ENCODE results near the gene UNC5A. TPM values are rescaled to one million over a fixed set of nuclear protein-coding genes. Genes with fewer than 3 reads are reported as not detected.

The UNC5A gene
- total and polyA plus RNA-seq, 9 of the 15 experiments (the other 6 are each of a cell fraction or from before 2014, with no cell fraction given), result not detected

DNA sequence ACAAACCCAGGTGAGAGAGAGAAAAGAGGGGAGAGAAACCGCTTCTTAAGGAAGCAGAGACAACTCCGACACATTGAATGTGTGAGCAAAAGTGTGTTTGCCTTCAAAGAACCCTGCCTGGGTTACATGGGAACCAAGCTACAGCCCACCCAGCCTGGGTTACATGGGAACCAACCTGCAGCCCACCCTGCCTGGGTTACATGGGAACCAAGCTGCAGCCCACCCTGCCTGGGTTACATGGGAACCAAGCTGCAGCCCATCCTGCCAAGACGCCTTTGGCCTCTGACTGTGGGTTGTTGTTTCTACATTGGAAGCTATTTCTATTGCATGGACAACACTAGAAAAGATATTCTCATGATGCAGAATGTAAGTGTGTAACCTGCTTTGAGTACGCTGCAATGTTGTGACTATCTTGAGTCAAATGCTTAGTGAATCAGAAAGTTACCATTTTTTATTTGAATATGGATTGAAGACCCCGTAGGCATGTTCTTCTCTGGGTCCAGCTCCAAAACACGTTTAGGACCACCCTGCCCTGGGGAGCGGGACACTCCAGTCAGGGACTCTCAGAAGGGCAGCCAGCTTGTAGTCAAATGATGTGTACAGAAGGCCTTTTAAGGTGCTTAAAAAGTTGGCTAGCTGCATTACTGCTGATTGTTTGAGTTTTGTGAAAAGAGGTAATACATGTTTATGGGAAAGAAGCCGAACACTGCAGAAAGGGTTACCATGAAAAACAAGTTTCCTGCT lies 39.1 kb upstream of the UNC5A start:
- no peak overlapping the region for H3K9ac ChIP-seq (ENCODE audit: insufficient read depth in 1 of 2, low read depth in 2 of 2, low read length in 2 of 2)
- in situ Hi-C loops (cut with MboI), result no loop called here
- no peak for DNase-seq (ENCODE audit: extremely low read depth in 1 of 4, low spot score in 3 of 4)
- H4K20me1 ChIP-seq (replicated peaks; ENCODE audit: control insufficient read depth, insufficient read depth, low read length), result no peaks in the 10 kb centered on the region
- no peak for ATAC-seq
- WGBS (ENCODE audit: insufficient coverage, low coverage, missing lambda C conversion rate), result 7% methylated on average over 7 of the region's 8 CpGs
- H3K27me3 ChIP-seq (ENCODE audit: control insufficient read depth in 2 of 2, insufficient read depth in 2 of 2, low read length in 2 of 2), result peaks cover 26 to 55% of the 10 kb centered on the region in 2 experiments; a peak in 4 of 5 replicates
- no peak overlapping the region for H3K4me3 ChIP-seq
- H3K27ac ChIP-seq (ENCODE audit: extremely low read depth, low read depth, low read length), result no peak overlapping the region
- CTCF ChIA-PET (ENCODE audit: low intra/inter-chr PET ratio), result no interaction called here
- H3K4me2 ChIP-seq (ENCODE audit: insufficient read depth, low read length), result no peak overlapping the region
- H3K36me3 ChIP-seq (ENCODE audit: control insufficient read depth, insufficient read depth, low read length), result no peaks in the 10 kb centered on the region
- BruUV-seq (replicated peaks), result no TSS peak
- H3K4me1 ChIP-seq (replicated peaks in 1 of 2; ENCODE audit: control insufficient read depth in 2 of 2, insufficient read depth in 2 of 2, low read length in 2 of 2), result 0 out of 5 replicates have a peak, but pooled peaks cover 0 to 2% of the 10 kb centered on the region in 2 experiments
- no peak for FAIRE-seq
- H3K9me1 ChIP-seq (ENCODE audit: control insufficient read depth, insufficient read depth, low read length), result no peaks in the 10 kb centered on the region
- H3K79me2 ChIP-seq (ENCODE audit: control insufficient read depth, insufficient read depth, low read length), result no peaks in the 10 kb centered on the region
- POLR2A ChIA-PET, result interaction anchor here (0.7 to 1.2 kb wide), 3 partner anchors 12 to 20 kb away, joined by 3 to 4 read pairs (median 3); no protein-coding TSS in a partner anchor
- no peaks in the 10 kb centered on the region for H3K9me3 ChIP-seq (replicated peaks; ENCODE audit: control insufficient read depth, insufficient read depth, low read depth, low read length)
- H2AFZ ChIP-seq (ENCODE audit: low read depth, low read length), result no peak overlapping the region
- intact Hi-C loops (cut with micrococcal nuclease), result no loop called here
- TF ChIP-seq SMARCA5 (IDR thresholded peaks at IDR 0.05), result no peak
- no peak for TF ChIP-seq ZNF239 (CRISPR knock-in tag; IDR thresholded peaks at IDR 0.05)
- TF ChIP-seq ZNF274 (IDR thresholded peaks at IDR 0.05; ENCODE audit: borderline replicate concordance, low read depth, low read length), result no peak
- TF ChIP-seq, protein P1, sequence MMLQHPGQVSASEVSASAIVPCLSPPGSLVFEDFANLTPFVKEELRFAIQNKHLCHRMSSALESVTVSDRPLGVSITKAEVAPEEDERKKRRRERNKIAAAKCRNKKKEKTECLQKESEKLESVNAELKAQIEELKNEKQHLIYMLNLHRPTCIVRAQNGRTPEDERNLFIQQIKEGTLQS (IDR thresholded peaks at IDR 0.05), result no peak
- TF ChIP-seq, protein P1 (CRISPR knock-in tag; conservative IDR thresholded peaks at IDR 0.05), result no peak
- TF ChIP-seq ZNF232 (CRISPR knock-in tag; IDR thresholded peaks at IDR 0.05), result no peak
- TF ChIP-seq SMARCA4 (IDR thresholded peaks at IDR 0.05), result no peak
- TF ChIP-seq RBM34 (IDR thresholded peaks at IDR 0.05; ENCODE audit: borderline replicate concordance, insufficient read depth, low read length), result no peak
- TF ChIP-seq CBX8 (IDR thresholded peaks at IDR 0.05; ENCODE audit: borderline replicate concordance, extremely low read depth, low read depth, low read length, poor library complexity, severe bottlenecking), result no peak
- TF ChIP-seq, protein P2, sequence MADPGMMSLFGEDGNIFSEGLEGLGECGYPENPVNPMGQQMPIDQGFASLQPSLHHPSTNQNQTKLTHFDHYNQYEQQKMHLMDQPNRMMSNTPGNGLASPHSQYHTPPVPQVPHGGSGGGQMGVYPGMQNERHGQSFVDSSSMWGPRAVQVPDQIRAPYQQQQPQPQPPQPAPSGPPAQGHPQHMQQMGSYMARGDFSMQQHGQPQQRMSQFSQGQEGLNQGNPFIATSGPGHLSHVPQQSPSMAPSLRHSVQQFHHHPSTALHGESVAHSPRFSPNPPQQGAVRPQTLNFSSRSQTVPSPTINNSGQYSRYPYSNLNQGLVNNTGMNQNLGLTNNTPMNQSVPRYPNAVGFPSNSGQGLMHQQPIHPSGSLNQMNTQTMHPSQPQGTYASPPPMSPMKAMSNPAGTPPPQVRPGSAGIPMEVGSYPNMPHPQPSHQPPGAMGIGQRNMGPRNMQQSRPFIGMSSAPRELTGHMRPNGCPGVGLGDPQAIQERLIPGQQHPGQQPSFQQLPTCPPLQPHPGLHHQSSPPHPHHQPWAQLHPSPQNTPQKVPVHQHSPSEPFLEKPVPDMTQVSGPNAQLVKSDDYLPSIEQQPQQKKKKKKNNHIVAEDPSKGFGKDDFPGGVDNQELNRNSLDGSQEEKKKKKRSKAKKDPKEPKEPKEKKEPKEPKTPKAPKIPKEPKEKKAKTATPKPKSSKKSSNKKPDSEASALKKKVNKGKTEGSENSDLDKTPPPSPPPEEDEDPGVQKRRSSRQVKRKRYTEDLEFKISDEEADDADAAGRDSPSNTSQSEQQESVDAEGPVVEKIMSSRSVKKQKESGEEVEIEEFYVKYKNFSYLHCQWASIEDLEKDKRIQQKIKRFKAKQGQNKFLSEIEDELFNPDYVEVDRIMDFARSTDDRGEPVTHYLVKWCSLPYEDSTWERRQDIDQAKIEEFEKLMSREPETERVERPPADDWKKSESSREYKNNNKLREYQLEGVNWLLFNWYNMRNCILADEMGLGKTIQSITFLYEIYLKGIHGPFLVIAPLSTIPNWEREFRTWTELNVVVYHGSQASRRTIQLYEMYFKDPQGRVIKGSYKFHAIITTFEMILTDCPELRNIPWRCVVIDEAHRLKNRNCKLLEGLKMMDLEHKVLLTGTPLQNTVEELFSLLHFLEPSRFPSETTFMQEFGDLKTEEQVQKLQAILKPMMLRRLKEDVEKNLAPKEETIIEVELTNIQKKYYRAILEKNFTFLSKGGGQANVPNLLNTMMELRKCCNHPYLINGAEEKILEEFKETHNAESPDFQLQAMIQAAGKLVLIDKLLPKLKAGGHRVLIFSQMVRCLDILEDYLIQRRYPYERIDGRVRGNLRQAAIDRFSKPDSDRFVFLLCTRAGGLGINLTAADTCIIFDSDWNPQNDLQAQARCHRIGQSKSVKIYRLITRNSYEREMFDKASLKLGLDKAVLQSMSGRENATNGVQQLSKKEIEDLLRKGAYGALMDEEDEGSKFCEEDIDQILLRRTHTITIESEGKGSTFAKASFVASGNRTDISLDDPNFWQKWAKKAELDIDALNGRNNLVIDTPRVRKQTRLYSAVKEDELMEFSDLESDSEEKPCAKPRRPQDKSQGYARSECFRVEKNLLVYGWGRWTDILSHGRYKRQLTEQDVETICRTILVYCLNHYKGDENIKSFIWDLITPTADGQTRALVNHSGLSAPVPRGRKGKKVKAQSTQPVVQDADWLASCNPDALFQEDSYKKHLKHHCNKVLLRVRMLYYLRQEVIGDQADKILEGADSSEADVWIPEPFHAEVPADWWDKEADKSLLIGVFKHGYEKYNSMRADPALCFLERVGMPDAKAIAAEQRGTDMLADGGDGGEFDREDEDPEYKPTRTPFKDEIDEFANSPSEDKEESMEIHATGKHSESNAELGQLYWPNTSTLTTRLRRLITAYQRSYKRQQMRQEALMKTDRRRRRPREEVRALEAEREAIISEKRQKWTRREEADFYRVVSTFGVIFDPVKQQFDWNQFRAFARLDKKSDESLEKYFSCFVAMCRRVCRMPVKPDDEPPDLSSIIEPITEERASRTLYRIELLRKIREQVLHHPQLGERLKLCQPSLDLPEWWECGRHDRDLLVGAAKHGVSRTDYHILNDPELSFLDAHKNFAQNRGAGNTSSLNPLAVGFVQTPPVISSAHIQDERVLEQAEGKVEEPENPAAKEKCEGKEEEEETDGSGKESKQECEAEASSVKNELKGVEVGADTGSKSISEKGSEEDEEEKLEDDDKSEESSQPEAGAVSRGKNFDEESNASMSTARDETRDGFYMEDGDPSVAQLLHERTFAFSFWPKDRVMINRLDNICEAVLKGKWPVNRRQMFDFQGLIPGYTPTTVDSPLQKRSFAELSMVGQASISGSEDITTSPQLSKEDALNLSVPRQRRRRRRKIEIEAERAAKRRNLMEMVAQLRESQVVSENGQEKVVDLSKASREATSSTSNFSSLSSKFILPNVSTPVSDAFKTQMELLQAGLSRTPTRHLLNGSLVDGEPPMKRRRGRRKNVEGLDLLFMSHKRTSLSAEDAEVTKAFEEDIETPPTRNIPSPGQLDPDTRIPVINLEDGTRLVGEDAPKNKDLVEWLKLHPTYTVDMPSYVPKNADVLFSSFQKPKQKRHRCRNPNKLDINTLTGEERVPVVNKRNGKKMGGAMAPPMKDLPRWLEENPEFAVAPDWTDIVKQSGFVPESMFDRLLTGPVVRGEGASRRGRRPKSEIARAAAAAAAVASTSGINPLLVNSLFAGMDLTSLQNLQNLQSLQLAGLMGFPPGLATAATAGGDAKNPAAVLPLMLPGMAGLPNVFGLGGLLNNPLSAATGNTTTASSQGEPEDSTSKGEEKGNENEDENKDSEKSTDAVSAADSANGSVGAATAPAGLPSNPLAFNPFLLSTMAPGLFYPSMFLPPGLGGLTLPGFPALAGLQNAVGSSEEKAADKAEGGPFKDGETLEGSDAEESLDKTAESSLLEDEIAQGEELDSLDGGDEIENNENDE (IDR thresholded peaks at IDR 0.05; ENCODE audit: low read depth, low read length), result no peak
